HEK293 (cell line): ENCODE measurements around the gene FILIP1L.

ENCODE experiments used
- ELK4 ChIP-seq: IDR thresholded peaks from 2 replicates; pipeline ENCODE4 v1.6.1; 2011; ENCODE audit warnings: mild to moderate bottlenecking, low read depth, low read length, borderline replicate concordance
- GLI2 ChIP-seq: fragments of 450-650 bp; formaldehyde crosslinking; IDR thresholded peaks from 2 replicates; pipeline ENCODE4; 2017; ENCODE audit warnings: missing biosample characterization, missing genetic modification characterization, low read depth, borderline replicate concordance
- HOXD13 ChIP-seq: sonication (generic); formaldehyde crosslinking; IDR thresholded peaks from 2 replicates; pipeline ENCODE4 v1.8.0; 2022; ENCODE audit warnings: missing genetic modification reagents, borderline replicate concordance
- KLF16 ChIP-seq: fragments of 450-650 bp; formaldehyde crosslinking; IDR thresholded peaks from 2 replicates; pipeline ENCODE4 v1.5.1; 2017; ENCODE audit warnings: missing biosample characterization, missing genetic modification characterization
- OSR2 ChIP-seq: fragments of 450-650 bp; formaldehyde crosslinking; IDR thresholded peaks from 2 replicates; pipeline ENCODE4 v1.5.1; 2016; ENCODE audit warnings: missing biosample characterization, missing genetic modification characterization
- PRDM6 ChIP-seq: fragments of 450-650 bp; formaldehyde crosslinking; IDR thresholded peaks from 2 replicates; pipeline ENCODE4 v1.5.1; 2017; ENCODE audit warnings: missing biosample characterization, missing genetic modification characterization
- REPIN1 ChIP-seq: fragments of 450-650 bp; formaldehyde crosslinking; IDR thresholded peaks from 2 replicates; pipeline ENCODE4 v1.5.1; 2017; ENCODE audit warnings: missing biosample characterization, missing genetic modification characterization, low read depth
- REST ChIP-seq: fragments of 450-650 bp; formaldehyde crosslinking; IDR thresholded peaks from 2 replicates; pipeline ENCODE4 v1.5.1; 2016; ENCODE audit warnings: missing biosample characterization, missing genetic modification characterization
- ZBTB11 ChIP-seq: fragments of 450-650 bp; formaldehyde crosslinking; conservative IDR thresholded peaks from 2 replicates; pipeline ENCODE4 v1.5.1; 2016; ENCODE audit warnings: low read depth, missing biosample characterization, missing genetic modification characterization
- ZBTB17 ChIP-seq: fragments of 450-650 bp; formaldehyde crosslinking; IDR thresholded peaks from 2 replicates; pipeline ENCODE4 v1.5.1; 2016; ENCODE audit warnings: missing biosample characterization, missing genetic modification characterization
- ZBTB21 ChIP-seq: fragments of 450-650 bp; formaldehyde crosslinking; IDR thresholded peaks from 2 replicates; pipeline ENCODE4 v1.5.1; 2017; ENCODE audit warnings: missing biosample characterization, missing genetic modification characterization
- ZFP37 ChIP-seq: fragments of 450-650 bp; formaldehyde crosslinking; IDR thresholded peaks from 2 replicates; pipeline ENCODE4 v1.5.1; 2016; ENCODE audit warnings: missing biosample characterization, missing genetic modification characterization
- ZIC2 ChIP-seq: fragments of 450-650 bp; formaldehyde crosslinking; IDR thresholded peaks from 2 replicates; pipeline ENCODE4 v1.5.1; 2016; ENCODE audit warnings: missing biosample characterization, missing genetic modification characterization
- ZNF24 ChIP-seq: fragments of 450-650 bp; formaldehyde crosslinking; IDR thresholded peaks from 2 replicates; pipeline ENCODE4 v1.5.1; 2016; ENCODE audit warnings: missing biosample characterization, missing genetic modification characterization
- ZNF248 ChIP-seq: fragments of 450-650 bp; formaldehyde crosslinking; IDR thresholded peaks from 2 replicates; pipeline ENCODE4 v1.5.1; 2017; ENCODE audit warnings: missing biosample characterization, missing genetic modification characterization
- ZNF26 ChIP-seq: fragments of 450-650 bp; formaldehyde crosslinking; IDR thresholded peaks from 2 replicates; pipeline ENCODE4 v1.5.1; 2016; ENCODE audit warnings: missing biosample characterization, missing genetic modification characterization
- ZNF311 ChIP-seq: fragments of 450-650 bp; formaldehyde crosslinking; IDR thresholded peaks from 2 replicates; pipeline ENCODE4 v1.5.1; 2017; ENCODE audit warnings: missing biosample characterization, missing genetic modification characterization, borderline replicate concordance
- ZNF404 ChIP-seq: fragments of 450-650 bp; formaldehyde crosslinking; IDR thresholded peaks from 2 replicates; pipeline ENCODE4 v1.5.1; 2017; ENCODE audit warnings: missing biosample characterization, missing genetic modification characterization
- ZNF585B ChIP-seq: fragments of 450-650 bp; formaldehyde crosslinking; IDR thresholded peaks from 2 replicates; pipeline ENCODE4 v1.5.1; 2016; ENCODE audit warnings: missing biosample characterization, missing genetic modification characterization
- ZNF600 ChIP-seq: fragments of 450-650 bp; formaldehyde crosslinking; IDR thresholded peaks from 2 replicates; pipeline ENCODE4 v1.5.1; 2016; ENCODE audit warnings: missing biosample characterization, missing genetic modification characterization
- ZNF629 ChIP-seq: fragments of 450-650 bp; formaldehyde crosslinking; IDR thresholded peaks from 2 replicates; pipeline ENCODE4 v1.5.1; 2017; ENCODE audit warnings: missing biosample characterization, missing genetic modification characterization
- ZNF701 ChIP-seq: fragments of 450-650 bp; formaldehyde crosslinking; IDR thresholded peaks from 2 replicates; pipeline ENCODE4 v1.5.1; 2016; ENCODE audit warnings: missing biosample characterization, missing genetic modification characterization
- ZNF707 ChIP-seq: fragments of 450-650 bp; formaldehyde crosslinking; IDR thresholded peaks from 2 replicates; pipeline ENCODE4 v1.5.1; 2016; ENCODE audit warnings: missing biosample characterization, missing genetic modification characterization
- ZNF791 ChIP-seq: fragments of 450-650 bp; formaldehyde crosslinking; IDR thresholded peaks from 2 replicates; pipeline ENCODE4 v1.5.1; 2016; ENCODE audit warnings: missing biosample characterization, missing genetic modification characterization
- ZNF843 ChIP-seq: fragments of 450-650 bp; formaldehyde crosslinking; IDR thresholded peaks from 2 replicates; pipeline ENCODE4 v1.5.1; 2016; ENCODE audit warnings: missing biosample characterization, missing genetic modification characterization
- ZSCAN5A ChIP-seq: fragments of 450-650 bp; formaldehyde crosslinking; IDR thresholded peaks from 2 replicates; pipeline ENCODE4 v1.5.1; 2016; ENCODE audit warnings: missing biosample characterization, missing genetic modification characterization
- ZXDB ChIP-seq: fragments of 450-650 bp; formaldehyde crosslinking; IDR thresholded peaks from 2 replicates; pipeline ENCODE4 v1.5.1; 2016; ENCODE audit warnings: missing biosample characterization, missing genetic modification characterization

The FILIP1L gene

GRCh38 chr3:99925584-99926230 lies 188.6 kb downstream of the FILIP1L start (continued):
- TF ChIP-seq ZBTB11 (tag by site-specific recombination) (no peak), ZNF600 (tag by site-specific recombination) (peak; percentile 84), ZNF248 (tag by site-specific recombination) (no peak), KLF16 (no peak), OSR2 (tag by site-specific recombination) (peak; percentile 88), ELK4 (no peak), ZNF629 (peak; percentile 93), ZFP37 (peak; percentile 31; the same call in 1 of the 2 replicates), ZBTB21 (tag by site-specific recombination) (peak; percentile 74), HOXD13 (no peak), ZNF701 (tag by site-specific recombination) (no peak), ZNF26 (tag by site-specific recombination) (no peak), ZNF843 (peak; percentile 65), ZNF707 (no peak), ZNF311 (no peak), ZXDB (tag by site-specific recombination) (peak; percentile 50; the same call in 1 of the 2 replicates), ZNF404 (tag by site-specific recombination) (no peak), ZBTB17 (tag by site-specific recombination) (peak; percentile 73), GLI2 (tag by site-specific recombination) (no peak), ZNF791 (tag by site-specific recombination) (no peak), ZNF24 (tag by site-specific recombination) (peak; percentile 50; the same call in 1 of the 2 replicates), REST (tag by site-specific recombination) (no peak), ZIC2 (tag by site-specific recombination) (peak; percentile 43; the same call in 1 of the 2 replicates), REPIN1 (tag by site-specific recombination) (no peak), PRDM6 (0 out of 2 replicates have a peak, but pooled peaks have one; percentile 25), ZNF585B (tag by site-specific recombination) (no peak), ZSCAN5A (tag by site-specific recombination) (no peak)
